Caco-2 (cell line): ENCODE data around the gene CLIC4. TPM values are rescaled to one million over a fixed set of nuclear protein-coding genes. Genes with fewer than 3 reads are reported as not detected.
"Not testable (repeated sequence)": the region's sequence is repeated elsewhere in the genome, so short reads cannot be mapped to it uniquely, and the experiment has no call there.

Experiments
- BruUV-seq: library from RNA; stranded (reverse); fragments of 400-500 nt; replicated peaks from 2 replicates; lab custom pipeline; 2021; lab: Mats Ljungman, UMichigan
- CTCF ChIA-PET: fragments of 300-600 bp; sonication (Branson Sonifier 250); formaldehyde crosslinking; loops from one replicate; lab custom pipeline; 2022; ENCODE audit warnings: antibody characterized with exemption; lab: Charles Lee
- POLR2A ChIA-PET: fragments of 300-600 bp; sonication (Branson Sonifier 250); formaldehyde crosslinking; loops from one replicate; lab custom pipeline; 2022; ENCODE audit warnings: antibody characterized with exemption; lab: Charles Lee
- DNase-seq, 2 experiments: peaks; one replicate each; pipeline versions ENCODE4 v3.0.0 to v3.0.0-alpha.2; 2020 to 2022
- H3K27me3 ChIP-seq: replicated peaks from 2 replicates; pipeline ENCODE4 v1.6.0; 2011; ENCODE audit warnings: low read length; ENCODE audit not compliant: control insufficient read depth, insufficient read depth
- H3K36me3 ChIP-seq: 2 replicates; pipeline ENCODE4 v1.5.1; 2011; ENCODE audit warnings: low read length; ENCODE audit not compliant: control insufficient read depth, insufficient read depth
- H3K4me1 ChIP-seq: fragments of 250-450 bp; sonication (Bioruptor Pico); 2 replicates; pipeline ENCODE4 v1.5.1; 2020; ENCODE audit warnings: mild to moderate bottlenecking
- H3K4me3 ChIP-seq: 2 replicates; pipeline ENCODE4 v1.5.1; 2011; ENCODE audit warnings: low read depth, mild to moderate bottlenecking, control low read depth, low read length
- H3K9me3 ChIP-seq: fragments of 250-450 bp; sonication (Bioruptor Pico); 2 replicates; pipeline ENCODE4 v1.5.1; 2020; ENCODE audit warnings: mild to moderate bottlenecking, moderate library complexity
- H3K27ac Mint-ChIP-seq: one replicate; pipeline ENCODE4 v1.8.0; 2022; ENCODE audit warnings: mixed read lengths; ENCODE audit not compliant: unreplicated experiment
- H3K27me3 Mint-ChIP-seq: one replicate; pipeline ENCODE4 v1.8.0; 2022; ENCODE audit warnings: mixed read lengths; ENCODE audit not compliant: insufficient read depth, unreplicated experiment
- H3K36me3 Mint-ChIP-seq: one replicate; pipeline ENCODE4 v1.8.0; 2022; ENCODE audit warnings: mild to moderate bottlenecking, mixed read lengths; ENCODE audit not compliant: insufficient read depth, unreplicated experiment
- H3K4me1 Mint-ChIP-seq: one replicate; pipeline ENCODE4 v1.8.0; 2022; ENCODE audit warnings: low read depth, mixed read lengths; ENCODE audit not compliant: unreplicated experiment
- H3K4me3 Mint-ChIP-seq: one replicate; pipeline ENCODE4 v1.8.0; 2022; ENCODE audit warnings: mild to moderate bottlenecking, moderate library complexity, mixed read lengths; ENCODE audit not compliant: unreplicated experiment
- H3K9me3 Mint-ChIP-seq: one replicate; pipeline ENCODE4 v1.8.0; 2022; ENCODE audit warnings: mixed read lengths; ENCODE audit not compliant: unreplicated experiment
- CTCF ChIP-seq, 2 experiments: fragments of 200-600 bp in 1 of 2; IDR thresholded peaks; 1 replicate in 1 of 2; 2 replicates in 1 of 2; pipeline versions ENCODE4 v1.5.1 to v1.8.0; 2011 to 2022; ENCODE audit warnings: antibody characterized with exemption in 1 of 2, control low read depth in 1 of 2, inconsistent platforms in 1 of 2, low read depth in 1 of 2, low read length in 1 of 2, mild to moderate bottlenecking in 1 of 2, moderate library complexity in 1 of 2; ENCODE audit not compliant: insufficient read depth in 1 of 2, severe bottlenecking in 1 of 2, unreplicated experiment in 1 of 2
- intact Hi-C: fragments of 100-400 bp; cut with micrococcal nuclease; formaldehyde crosslinking; loops from one replicate; pipeline ENCODE4 v1.10.0; 2022; ENCODE audit not compliant: unreplicated experiment
- total RNA-seq: library from RNA; stranded (reverse); gene quantifications from 2 replicates; pipeline ENCODE4 v1.2.3, GENCODE V29; 2022

CLIC4 gene
- total RNA-seq, 1 experiment from 2014 or later: 140 TPM

GRCh38 chr1:24778141-24778540, 32.9 kb downstream of the CLIC4 start:
- no peaks in the 10 kb centered on the region for H3K9me3 Mint-ChIP-seq
- Histone ChIP-seq H3K27me3 (no peaks in the 10 kb centered on the region), H3K4me3 (no peak overlapping the region), H3K9me3 (no peaks in the 10 kb centered on the region), H3K36me3 (no peaks in the 10 kb centered on the region), H3K4me1 (no peaks in the 10 kb centered on the region)
- DNase-seq: no peak
- H3K4me3 Mint-ChIP-seq: no peak overlapping the region
- ChIA-PET POLR2A (no interaction called here), CTCF (interaction anchor here (1.2 kb wide), 1 partner anchor 53 kb away, joined by 3 read pairs; no protein-coding TSS in a partner anchor)
- TF ChIP-seq CTCF (IDR thresholded peaks at IDR 0.05; ENCODE audit: insufficient read depth in 1 of 2, low read depth in 1 of 2, low read length in 1 of 2, severe bottlenecking in 1 of 2, unreplicated experiment in 1 of 2): no peak
- peaks cover 7% of the 10 kb centered on the region for H3K4me1 Mint-ChIP-seq
- no peaks in the 10 kb centered on the region for H3K27me3 Mint-ChIP-seq
- no peak overlapping the region for H3K27ac Mint-ChIP-seq
- H3K36me3 Mint-ChIP-seq: no peaks in the 10 kb centered on the region
- no TSS peak for BruUV-seq
- intact Hi-C loops: no loop called here

GRCh38 chr1:24779199-24779598, 34.0 kb downstream of the CLIC4 start:
- H3K36me3 ChIP-seq, DNase-seq, BruUV-seq, H3K27ac Mint-ChIP-seq, H3K9me3 Mint-ChIP-seq, H3K9me3 ChIP-seq, H3K27me3 Mint-ChIP-seq, H3K4me1 ChIP-seq, intact Hi-C loops, H3K4me3 Mint-ChIP-seq, H3K36me3 Mint-ChIP-seq, CTCF ChIA-PET, H3K4me3 ChIP-seq, POLR2A ChIA-PET, H3K27me3 ChIP-seq, H3K4me1 Mint-ChIP-seq: not testable (repeated sequence)

DNA sequence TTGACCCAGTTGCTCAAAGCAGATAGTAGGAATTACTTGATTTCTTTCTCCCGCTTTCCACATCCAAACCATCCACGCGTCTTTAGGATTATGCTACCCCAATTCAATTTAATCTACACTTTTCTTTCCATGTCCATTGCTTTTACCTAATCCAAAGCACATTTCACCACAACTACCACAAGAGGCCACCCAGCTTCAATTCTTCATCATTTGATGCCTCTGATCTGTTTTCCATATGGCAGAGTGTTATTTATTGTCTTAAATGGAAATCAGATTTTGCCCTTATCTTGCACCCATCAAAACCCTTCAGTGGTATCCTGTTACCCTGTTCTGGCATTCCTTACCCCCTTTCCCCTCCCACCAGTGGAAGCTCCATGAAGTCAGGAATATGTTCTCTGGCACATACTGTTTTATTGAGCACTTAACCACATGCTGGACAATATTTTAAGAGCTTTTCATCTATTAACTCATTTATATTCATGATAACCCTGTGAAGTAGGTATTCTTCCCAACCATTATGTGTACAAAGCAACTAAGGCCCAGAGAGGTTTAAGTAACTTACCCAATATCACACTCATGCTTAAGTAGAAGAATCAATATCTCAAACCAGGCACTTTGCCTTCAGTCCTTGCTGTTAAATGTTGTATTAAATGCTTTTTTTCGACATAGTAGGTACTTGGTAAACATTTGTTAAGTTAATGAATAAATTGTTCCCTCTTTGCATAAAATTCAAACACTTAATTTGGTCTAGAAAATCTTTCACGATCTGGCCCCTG, 34.6 kb downstream of the CLIC4 start:
- Histone ChIP-seq H3K27me3 (no peaks in the 10 kb centered on the region), H3K36me3 (no peaks in the 10 kb centered on the region), H3K4me1 (0 out of 2 replicates have a peak, but pooled peaks cover 4% of the 10 kb centered on the region), H3K9me3 (no peaks in the 10 kb centered on the region), H3K4me3 (no peak overlapping the region)
- Mint-ChIP-seq H3K9me3 (no peaks in the 10 kb centered on the region), H3K36me3 (no peaks in the 10 kb centered on the region), H3K4me3 (no peak overlapping the region), H3K27ac (no peak overlapping the region), H3K27me3 (no peaks in the 10 kb centered on the region), H3K4me1 (peaks cover 7% of the 10 kb centered on the region)
- no TSS peak for BruUV-seq
- POLR2A ChIA-PET: no interaction called here
- CTCF ChIA-PET: no interaction called here
- intact Hi-C loops: no loop called here
- no peak for TF ChIP-seq CTCF (IDR thresholded peaks at IDR 0.05; ENCODE audit: insufficient read depth in 1 of 2, low read depth in 1 of 2, low read length in 1 of 2, severe bottlenecking in 1 of 2, unreplicated experiment in 1 of 2)
- no peak for DNase-seq

GRCh38 chr1:24780626-24781025, 35.4 kb downstream of the CLIC4 start:
- CTCF ChIA-PET, intact Hi-C loops, BruUV-seq, H3K4me1 ChIP-seq, H3K27me3 ChIP-seq, H3K4me1 Mint-ChIP-seq, H3K36me3 ChIP-seq, DNase-seq, H3K27ac Mint-ChIP-seq, H3K4me3 ChIP-seq, H3K27me3 Mint-ChIP-seq, H3K9me3 Mint-ChIP-seq, H3K9me3 ChIP-seq, H3K36me3 Mint-ChIP-seq, POLR2A ChIA-PET, H3K4me3 Mint-ChIP-seq: not testable (repeated sequence)
